Fibroblast of upper back skin (primary cell): ENCODE measurements around the gene BNC2.
A peak's percentile ranks its signal among the peaks of the same experiment; 100 is the strongest.

Source experiments
- DNase-seq: peaks from one replicate; pipeline ENCODE4 v3.0.0-alpha.2; 2013

BNC2 gene

GRCh38 chr9:16869131-16869881 lies 1.2 kb downstream of the BNC2 start:
- DNase-seq, result peak; percentile 61

DNA sequence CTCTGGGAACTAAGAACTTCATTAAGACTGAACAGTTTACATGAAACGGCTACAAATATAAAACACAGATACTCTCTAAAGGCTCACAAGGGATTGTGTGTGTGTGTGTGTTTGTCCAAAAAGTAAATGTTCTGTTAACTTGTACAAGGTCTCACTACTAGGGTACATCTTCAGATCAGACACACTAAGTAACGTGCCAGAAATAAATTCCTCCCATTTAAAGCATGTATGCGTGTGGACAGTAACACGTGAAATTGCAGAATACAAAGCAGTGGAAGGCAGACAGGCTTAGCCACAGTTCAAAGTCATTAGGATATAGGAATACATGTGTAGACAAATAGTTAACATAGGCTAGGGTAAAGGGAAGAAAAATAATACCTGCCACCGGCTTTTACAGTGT lies 1.8 kb downstream of the BNC2 start:
- peak; percentile 22 for DNase-seq

GRCh38 chr9:16867576-16868311 lies 2.7 kb downstream of the BNC2 start:
- DNase-seq, result peak; percentile 86

DNA sequence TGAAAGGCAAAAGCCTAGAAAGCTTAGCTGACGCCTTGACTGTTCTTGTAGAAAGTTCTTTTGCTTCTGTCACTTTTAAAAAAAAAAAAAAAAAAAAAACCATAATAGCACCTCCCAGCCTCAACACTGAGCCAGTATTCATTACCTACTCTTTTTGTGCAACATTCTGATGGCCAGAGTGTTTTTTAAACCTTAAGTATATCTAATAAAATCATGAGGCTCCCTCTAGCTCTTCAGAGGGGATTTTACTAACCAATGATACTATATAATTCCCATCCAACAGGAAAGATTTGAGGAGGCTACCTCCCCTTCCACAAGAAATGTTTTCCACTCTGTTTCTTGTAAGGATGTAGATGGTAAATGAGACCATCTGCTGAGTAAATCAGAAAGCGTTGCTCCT lies 3.9 kb downstream of the BNC2 start:
- DNase-seq, result peak; percentile 57

- DNase-seq, result peak; percentile 81
Measured at GRCh38 chr9:16864649-16865434, 5.6 kb downstream of the BNC2 start.

DNA sequence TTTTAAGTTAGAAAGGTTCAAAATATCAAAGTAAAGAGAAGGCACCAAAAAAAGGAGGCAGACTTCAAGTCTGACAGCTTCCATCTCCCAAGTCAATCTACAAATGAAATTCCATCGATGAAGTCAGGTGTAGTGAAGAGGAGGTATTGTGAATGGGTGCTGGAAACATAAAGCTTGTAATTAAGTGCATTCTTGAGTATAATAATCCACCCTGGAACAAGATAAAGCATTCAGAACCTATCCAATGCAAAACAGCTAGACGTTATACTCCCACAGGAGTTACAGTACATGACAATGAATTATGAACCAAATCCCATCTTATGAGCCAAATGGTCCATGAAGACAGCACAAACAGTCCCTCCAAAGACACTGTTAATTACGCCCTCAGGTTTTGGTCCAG lies 22.3 kb downstream of the BNC2 start:
- DNase-seq, result no peak

- no peak for DNase-seq
Measured at GRCh38 chr9:16846986-16847385, 23.5 kb downstream of the BNC2 start.

GRCh38 chr9:16846367-16846766 lies 24.1 kb downstream of the BNC2 start:
- no peak for DNase-seq

- no peak for DNase-seq
Measured at GRCh38 chr9:16834817-16835216, 35.7 kb downstream of the BNC2 start.

- no peak for DNase-seq
Measured at GRCh38 chr9:16833296-16833835, 37.1 kb downstream of the BNC2 start.

DNA sequence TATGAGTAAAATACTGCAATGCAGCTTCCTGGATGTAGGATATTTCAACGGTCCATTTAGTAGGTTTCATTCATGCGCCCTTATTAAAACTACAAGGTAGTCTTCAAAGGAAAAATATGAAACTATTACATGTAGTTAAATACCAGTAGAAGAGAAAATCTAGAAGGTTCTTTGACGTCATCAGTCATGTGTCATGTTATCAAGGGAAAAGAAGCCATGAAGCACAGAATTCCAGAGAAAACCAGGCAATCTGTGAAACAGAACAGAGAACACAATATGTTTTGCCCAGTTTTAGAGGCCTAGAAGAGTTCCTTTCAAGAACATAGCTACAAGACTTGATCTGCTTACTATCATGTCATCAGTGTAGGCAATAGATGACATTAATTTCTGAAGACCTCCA lies 38.4 kb downstream of the BNC2 start:
- DNase-seq, result no peak

GRCh38 chr9:16830806-16831205 lies 39.7 kb downstream of the BNC2 start:
- DNase-seq, result no peak

- peak; percentile 89 for DNase-seq
Measured at GRCh38 chr9:16828340-16829281, 41.9 kb downstream of the BNC2 start.

DNA sequence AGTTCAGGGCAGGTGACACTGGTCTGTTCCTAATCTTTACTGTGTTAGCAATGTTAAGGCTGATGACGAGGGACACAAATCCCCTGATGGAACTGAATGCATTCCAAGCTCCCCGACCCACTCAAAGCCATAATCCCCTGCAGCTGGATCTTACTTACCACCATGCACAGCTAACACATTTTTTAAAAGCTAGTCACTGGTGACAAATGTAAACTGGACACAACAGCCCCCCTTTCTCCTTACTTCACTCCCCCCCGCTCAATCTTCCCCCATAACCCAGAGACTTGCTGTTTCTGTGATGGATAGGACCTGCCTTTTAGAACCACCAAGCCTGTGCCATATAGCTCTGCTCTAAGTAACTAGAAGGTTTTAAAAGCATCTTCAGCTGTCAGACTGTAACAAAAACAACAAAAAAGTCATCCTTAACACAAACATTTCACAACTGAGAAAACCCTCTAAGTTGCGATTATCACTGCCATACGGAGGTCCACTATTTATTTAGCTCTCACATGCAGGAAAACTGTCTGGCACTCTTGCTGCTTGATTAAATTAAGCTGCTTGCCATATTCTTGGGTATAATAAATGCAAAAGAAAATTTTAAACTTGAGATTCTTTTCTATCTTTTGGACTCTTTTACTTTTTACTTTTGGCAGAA lies 44.4 kb downstream of the BNC2 start:
- DNase-seq, result peak; percentile 97

DNA sequence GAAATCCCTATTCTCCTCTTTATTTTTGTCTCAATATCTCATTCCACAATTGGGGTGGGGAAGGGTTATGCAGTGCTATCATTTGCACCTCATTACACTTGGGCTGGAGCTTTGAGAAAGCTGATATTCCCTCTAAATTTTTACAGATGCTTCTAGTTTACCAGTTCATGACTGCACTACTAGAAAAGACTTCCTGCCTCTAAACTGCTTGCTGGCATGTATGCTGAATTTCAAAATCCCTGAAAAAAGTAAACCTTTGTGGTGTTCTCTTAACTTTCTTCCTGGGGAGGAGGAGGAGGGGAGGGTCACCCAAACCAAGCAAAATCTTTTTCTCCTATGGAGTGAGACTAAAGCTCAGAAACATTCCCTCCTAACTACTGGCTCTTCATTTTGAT lies 45.1 kb downstream of the BNC2 start:
- DNase-seq, result peak; percentile 85

DNA sequence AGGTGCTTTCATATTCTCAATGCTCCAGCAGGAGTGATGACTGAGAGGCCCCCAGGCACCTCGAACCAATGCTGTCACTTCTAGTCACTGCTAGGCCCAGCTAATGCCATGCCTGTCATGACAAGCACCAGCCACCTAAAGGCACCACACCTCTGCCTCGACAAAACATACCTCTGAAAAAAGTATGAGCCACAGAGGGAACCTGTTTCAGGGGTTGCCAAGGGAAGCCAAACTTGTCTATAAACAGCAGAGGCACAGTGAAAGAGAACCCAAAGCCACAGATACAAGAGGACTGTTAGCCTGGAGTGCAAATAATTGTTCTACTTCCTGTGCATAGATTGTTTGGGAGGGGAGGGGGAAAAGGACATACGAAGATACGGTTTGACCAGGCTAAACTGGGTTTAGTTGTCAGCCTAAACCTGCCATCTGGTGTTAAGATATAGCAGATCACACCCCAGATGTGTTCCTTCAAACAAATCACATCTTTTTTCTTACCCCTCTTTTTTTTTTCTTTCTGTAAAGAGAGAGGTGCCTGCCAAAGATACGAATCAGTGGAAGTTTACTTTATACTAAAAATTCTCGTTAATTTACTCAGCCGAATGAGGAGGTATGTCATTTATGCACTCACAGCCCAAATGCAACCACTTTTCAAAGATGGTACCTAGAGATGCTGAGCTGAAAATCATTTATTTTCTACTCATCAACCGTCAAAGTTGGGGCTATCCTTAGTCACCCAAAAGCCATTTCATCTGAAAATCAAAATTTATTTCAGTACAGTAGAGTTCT lies 45.7 kb downstream of the BNC2 start:
- peak; percentile 76 for DNase-seq

DNA sequence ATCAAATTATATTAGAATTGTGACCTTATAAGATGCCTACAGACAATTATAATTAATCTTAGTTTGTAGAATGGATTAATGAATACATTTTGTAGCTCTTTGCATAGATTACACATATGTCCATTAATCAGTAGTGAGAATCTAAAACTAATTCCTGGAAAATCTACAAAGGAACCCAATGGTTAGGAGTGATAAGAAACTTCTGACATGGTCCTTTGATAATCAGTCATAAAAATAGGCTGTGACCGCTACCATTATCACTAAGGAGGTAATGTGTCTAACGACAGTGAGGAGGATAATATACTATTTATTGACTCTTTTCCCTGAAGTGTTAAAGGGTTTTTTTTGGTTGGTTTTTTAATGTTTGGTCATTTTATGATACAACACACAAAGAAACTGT lies 46.6 kb downstream of the BNC2 start:
- no peak for DNase-seq

DNA sequence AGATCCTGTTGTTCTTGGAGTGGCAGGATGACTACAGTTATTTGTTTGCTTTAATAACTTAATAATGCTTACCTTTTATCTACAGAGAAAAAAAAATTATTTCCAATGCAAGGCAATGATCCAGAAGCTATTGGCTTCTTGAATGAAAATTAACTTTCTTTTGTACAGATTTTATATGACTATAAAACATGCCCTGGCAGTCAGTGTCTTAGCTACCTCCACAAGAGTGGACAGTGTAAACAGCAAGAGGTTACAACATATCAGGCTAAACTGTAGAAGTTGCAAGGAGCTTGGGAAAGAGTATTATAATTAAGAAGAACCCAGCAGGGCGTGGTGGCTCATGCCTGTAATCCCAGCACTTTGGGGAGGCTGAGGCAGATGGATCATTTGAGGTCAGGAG lies 49.1 kb downstream of the BNC2 start:
- no peak for DNase-seq

DNA sequence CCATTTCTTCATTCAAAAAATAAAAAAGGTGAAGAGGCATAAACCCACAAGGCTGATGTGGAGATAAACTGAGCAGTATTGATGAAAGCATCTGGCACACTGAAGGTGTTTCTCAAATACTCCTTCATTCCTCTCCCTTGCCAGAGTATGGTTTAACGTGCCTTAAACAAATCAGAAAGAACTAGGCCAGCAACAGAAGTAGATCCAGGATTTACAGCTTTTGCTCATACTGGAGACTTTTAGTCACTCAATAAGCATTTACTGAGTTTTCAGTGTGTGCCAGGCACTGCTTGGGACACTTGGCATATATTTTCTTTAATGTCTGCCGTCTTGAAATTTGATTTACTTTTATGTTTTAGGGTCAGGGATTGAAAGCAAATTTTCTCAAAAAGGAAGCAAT lies 53.0 kb downstream of the BNC2 start:
- no peak for DNase-seq

GRCh38 chr9:16817002-16817401 lies 53.5 kb downstream of the BNC2 start:
- DNase-seq, result no peak

- DNase-seq, result no peak
Measured at GRCh38 chr9:16816011-16816410, 54.5 kb downstream of the BNC2 start.
